NCI-H1694 treated with DMSO at 0.1 percent for 48 hours (cell line): Measurements from ENCODE around the gene DENND1A.

ENCODE experiments used
- DNase-seq: peaks from one replicate; lab custom pipeline; 2025; lab: John Stamatoyannopoulos, UW

The DENND1A gene

DNA sequence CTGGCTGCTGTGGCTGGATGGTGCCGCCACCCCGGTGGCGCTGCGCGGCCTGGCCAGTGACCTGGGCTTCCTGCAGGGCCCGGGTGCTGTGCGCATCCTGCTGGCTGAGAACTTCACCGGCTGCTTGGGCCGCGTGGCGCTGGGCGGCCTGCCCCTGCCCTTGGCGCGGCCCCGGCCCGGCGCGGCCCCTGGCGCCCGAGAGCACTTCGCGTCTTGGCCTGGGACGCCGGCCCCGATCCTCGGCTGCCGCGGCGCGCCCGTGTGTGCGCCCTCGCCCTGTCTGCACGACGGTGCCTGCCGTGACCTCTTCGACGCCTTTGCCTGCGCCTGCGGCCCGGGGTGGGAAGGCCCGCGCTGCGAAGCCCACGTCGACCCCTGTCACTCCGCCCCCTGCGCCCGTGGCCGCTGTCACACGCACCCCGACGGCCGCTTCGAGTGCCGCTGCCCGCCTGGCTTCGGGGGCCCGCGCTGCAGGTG lies 556.4 kb downstream of the DENND1A start:
- no peak for DNase-seq

DNA sequence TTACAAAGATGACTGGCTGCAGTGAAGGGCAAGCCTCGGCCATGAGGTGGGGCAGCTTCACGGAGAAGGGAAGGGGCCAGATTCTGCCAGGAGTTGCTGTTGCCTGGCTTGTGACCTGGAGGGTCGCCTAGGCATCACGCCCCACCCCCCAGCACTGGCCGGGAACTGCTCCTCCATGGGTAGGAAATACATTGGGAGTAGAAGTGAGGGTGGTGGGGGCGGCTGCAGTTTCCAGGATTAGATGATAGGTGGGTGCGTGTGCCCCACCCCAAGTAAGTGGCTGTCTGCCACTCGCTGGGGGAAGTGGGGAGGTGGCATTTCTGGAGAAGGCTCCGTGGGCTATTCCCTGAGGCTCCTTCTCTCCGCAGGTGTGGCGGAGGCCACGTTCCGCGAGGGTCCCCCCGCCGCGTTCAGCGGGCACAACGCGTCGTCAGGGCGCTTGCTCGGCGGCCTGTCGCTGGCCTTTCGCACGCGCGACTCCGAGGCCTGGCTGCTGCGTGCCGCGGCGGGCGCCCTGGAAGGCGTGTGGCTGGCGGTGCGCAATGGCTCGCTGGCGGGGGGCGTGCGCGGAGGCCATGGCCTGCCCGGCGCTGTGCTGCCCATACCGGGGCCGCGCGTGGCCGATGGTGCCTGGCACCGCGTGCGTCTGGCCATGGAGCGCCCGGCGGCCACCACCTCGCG lies 557.0 kb downstream of the DENND1A start:
- DNase-seq: no peak

DNA sequence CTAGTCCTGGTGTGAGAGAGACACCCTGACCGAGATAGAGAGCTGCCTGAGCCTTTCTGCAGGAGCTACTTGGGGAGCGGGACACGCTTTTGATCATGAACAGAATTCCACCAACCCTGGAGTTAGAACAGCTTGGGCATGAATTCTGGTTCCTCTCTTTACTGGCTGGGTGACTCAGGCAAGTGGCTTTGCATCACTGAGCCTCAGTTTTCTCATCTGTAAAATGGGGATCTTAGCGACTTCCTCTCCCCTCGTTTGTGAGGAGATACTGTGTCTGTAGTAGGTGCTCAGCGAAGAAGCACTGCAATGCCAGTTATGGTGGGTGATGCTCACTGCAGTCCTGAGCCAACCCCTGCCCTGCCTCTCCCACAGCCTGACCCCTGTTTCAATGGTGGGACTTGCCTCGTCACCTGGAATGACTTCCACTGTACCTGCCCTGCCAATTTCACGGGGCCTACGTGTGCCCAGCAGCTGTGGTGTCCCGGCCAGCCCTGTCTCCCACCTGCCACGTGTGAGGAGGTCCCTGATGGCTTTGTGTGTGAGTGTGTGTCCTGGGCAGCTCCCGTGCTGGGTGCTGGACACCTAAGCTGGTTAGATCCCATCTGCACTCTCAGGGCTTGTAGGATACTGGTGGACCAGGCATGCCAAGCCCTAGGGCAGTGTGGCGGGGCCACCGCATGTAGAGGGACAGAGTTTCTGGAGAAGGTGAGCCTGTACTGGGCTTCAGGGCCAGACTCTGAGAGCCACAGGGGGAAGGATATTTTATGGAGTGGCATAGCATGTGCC lies 557.9 kb downstream of the DENND1A start:
- DNase-seq: no peak

DNA sequence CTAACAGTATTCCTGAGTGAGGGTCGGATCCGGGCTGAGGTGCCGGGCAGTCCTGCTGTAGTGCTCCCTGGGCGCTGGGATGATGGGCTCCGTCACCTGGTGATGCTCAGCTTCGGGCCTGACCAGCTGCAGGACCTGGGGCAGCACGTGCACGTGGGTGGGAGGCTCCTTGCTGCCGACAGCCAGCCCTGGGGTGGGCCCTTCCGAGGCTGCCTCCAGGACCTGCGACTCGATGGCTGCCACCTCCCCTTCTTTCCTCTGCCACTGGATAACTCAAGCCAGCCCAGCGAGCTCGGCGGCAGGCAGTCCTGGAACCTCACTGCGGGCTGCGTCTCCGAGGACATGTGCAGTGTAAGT lies 558.7 kb downstream of the DENND1A start:
- no peak for DNase-seq

DNA sequence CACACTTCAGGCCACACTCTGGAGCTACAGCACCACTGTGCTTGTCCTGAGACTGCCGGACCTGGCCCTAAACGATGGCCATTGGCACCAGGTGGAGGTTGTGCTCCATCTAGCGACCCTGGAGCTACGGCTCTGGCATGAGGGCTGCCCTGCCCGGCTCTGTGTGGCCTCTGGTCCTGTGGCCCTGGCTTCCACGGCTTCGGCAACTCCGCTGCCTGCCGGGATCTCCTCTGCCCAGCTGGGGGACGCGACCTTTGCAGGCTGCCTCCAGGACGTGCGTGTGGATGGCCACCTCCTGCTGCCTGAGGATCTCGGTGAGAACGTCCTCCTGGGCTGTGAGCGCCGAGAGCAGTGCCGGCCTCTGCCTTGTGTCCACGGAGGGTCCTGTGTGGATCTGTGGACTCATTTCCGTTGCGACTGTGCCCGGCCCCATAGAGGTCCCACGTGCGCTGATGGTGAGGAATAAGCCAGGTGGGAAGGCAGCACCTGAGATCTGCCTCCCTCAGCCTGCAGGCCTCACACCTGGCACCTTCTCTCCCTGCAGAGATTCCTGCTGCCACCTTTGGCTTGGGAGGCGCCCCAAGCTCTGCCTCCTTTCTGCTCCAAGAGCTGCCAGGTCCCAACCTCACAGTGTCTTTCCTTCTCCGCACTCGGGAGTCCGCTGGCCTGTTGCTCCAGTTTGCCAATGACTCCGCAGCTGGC lies 559.2 kb downstream of the DENND1A start:
- DNase-seq: no peak

DNA sequence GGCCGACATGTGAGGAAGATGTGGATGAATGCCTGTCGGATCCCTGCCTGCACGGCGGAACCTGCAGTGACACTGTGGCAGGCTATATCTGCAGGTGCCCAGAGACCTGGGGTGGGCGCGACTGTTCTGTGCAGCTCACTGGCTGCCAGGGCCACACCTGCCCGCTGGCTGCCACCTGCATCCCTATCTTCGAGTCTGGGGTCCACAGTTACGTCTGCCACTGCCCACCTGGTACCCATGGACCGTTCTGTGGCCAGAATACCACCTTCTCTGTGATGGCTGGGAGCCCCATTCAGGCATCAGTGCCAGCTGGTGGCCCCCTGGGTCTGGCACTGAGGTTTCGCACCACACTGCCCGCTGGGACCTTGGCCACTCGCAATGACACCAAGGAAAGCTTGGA lies 559.8 kb downstream of the DENND1A start:
- no peak for DNase-seq

DNA sequence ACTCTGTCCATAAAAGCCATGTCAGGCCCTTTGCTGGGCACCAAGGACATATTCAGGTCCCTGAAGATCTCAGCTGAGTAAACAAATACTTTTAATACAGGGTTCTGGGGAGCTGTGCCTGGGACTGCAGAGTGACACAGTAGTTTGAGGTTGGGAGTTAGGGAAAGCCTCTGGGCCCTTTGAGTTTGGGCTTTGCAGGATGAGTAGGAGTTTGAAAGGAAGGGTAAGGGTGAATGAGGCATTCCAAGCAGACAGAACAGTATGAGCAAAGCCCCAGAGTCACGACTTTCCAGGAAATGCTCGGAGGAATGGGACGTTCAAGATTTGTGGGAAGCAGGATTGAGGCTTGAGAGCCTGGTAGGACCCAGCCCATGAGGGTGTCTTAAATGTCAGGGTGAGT lies 560.6 kb downstream of the DENND1A start:
- no peak for DNase-seq

DNA sequence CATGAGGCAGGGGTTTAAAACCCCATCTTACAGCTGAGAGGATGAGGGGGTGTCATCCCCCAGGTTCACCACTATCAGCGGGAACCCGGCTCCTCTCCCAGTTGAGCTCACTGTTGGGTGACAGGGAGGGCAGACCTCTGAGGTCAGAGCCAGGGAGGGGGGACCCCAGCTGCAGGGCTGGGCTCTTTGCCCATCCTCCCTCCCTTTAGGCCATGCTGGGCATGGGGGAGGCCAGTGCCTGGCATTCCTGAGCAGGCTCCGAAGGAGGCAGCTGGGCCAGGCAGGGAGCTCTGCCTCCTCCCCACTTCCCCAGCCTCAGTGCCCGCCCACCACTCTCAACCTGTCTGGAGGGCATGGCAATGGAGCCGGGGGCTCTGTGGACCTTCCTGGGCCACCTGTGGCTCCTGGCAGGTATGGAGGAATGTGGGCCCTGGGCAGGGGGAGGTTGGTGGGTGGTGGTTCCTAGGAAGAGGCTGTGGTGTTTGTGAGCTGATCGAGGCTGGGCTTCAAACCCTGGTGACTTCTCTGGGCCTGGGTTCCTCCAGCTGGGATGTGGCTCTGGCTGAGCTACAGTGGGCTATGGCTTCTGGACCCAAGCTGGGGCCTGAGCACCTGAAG lies 561.3 kb downstream of the DENND1A start:
- no peak for DNase-seq

DNA sequence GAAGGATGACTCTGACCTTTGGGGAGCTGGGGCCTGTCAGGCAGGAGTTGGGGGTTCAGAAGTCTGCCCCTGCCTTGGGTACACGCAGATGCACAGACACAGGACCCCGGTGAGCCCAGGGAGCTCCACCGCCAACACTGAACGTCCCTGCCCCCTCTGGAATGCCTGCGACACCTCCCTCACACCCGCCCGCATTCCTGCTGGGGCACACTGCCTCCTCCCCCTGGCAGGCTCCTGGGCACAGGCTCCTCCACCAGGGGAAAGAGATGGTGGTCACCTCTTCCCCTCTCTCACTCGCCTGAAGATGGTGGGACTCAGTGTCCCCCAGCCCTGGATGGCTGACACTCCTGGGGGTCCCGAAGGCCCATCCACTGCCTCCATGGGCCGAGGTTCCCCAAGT lies 561.9 kb downstream of the DENND1A start:
- no peak for DNase-seq

DNA sequence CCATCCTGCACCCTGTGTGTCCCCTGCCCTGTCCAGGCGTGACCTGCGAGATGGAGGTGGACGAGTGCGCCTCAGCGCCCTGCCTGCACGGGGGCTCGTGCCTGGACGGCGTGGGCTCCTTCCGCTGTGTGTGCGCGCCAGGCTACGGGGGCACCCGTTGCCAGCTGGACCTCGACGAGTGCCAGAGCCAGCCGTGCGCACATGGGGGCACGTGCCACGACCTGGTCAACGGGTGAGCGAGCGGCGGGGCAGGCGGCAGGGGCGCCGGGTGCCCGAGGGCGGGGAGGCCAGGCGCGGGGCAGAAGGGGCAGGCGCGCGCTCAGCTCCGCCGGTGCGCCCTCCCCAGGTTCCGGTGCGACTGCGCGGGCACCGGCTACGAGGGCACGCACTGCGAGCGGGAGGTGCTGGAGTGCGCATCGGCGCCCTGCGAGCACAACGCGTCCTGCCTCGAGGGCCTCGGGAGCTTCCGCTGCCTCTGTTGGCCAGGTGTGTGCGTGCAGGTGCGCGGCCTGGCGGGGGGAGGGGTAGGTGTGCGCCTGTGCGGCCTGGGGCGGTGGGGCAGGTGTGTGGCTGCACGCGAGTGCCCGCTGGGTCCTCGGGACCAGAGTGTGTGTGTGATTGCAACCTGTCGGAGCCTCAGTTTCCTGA lies 563.9 kb downstream of the DENND1A start:
- DNase-seq: no peak

DNA sequence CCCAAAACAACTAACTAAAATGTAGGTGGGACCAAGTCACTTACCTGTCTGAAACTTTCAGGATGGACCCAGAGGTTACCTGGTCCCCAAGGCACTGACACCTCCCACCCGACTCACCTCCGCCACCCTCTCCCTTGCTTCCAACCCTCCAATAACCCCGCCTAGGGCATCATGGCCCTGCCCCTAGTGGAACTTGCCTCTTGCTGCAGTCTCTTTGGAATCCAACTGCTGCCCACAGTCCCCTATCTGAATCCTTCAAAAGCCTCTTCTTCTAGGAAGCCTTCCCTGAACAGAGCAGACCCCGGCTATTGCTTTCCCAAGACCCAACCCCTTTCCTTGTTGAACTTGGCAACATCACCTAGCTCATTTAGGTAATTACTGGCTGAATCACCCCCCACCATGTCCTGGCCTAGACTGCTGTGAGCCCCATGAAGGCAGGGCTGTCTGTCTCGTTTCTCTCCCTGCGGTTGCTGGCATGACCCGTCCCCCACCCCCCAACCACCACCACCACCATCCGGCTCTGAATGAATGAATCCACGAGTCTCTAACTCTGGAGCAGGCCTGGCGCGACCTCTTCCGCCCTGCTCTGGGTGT lies 564.5 kb downstream of the DENND1A start:
- no peak for DNase-seq

DNA sequence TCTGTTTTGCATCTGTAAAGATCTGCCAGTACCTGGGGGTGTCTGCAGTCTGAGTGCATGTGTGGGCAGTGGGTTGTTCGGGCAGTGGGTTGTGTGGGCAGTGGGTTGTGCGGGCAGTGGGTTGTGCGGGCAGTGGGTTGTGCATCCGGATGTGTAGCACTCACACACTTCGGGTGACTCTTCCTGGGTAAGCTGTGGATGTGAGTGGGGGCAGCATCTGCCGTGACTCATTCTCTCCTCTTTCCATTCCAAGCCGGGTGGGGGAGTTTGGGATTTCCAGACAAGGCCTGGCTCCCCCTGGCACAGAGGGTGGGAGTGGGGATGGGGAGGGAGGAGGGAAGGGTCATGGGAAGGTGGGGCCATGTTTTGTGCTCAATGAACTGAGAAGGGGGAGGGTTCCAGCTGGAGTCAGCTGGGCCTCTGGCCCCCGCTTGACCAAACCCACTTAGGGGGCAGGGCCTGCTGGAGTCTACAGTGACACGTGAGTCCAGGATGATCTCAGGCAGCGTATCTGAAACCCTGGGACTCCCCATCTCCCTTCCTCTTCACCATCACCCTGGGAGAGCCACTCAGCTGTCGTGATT lies 565.6 kb downstream of the DENND1A start:
- no peak for DNase-seq

DNA sequence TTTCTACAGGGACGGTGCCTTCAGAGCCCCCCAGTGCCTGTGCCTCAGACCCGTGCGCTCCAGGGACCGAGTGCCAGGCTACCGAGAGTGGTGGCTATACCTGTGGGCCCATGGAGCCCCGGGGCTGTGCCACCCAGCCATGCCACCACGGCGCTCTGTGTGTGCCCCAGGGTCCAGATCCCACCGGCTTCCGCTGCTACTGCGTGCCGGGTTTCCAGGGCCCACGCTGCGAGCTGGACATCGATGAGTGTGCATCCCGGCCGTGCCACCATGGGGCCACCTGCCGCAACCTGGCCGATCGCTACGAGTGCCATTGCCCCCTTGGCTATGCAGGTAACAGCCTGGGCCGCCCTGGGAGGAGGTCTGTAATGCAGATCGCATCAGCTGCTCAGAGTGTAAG lies 567.1 kb downstream of the DENND1A start:
- no peak for DNase-seq

DNA sequence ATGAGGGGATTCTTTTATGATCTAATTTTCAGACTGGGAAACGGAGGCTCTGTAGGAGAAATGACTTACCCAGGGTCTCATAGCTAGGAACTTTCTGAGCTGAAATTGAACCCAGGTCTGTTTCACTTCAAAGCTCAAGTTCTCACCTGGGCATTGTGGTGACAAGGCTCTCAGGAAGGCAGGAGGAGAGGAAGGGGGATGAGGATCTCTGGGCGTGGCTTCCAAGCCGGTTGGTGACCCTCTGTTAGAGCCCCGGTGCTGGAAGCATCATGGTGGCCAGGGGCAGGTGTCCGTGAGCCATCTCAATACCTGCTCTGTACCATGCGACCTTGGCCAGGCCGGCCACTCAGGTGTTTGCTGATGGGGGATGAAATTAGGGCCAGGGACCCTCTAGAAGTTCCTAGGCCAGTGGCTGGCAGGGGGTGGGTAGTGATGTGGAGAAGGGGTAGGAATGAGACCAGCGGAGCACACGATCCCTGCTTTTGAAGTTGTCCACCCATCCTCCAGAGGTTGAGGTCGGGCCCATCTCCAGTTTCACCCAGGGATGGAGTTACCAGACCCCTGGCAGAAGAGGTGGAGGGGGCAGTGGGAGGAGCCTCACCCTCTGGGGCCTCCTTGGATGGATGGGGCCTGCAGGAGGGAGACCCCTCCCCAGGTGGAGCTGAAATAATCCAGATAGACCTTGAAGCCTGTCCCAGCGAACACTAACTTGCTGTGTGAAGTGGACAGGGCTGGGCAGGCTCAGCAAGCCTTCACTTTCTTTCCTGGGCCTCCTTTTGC lies 568.0 kb downstream of the DENND1A start:
- no peak for DNase-seq

DNA sequence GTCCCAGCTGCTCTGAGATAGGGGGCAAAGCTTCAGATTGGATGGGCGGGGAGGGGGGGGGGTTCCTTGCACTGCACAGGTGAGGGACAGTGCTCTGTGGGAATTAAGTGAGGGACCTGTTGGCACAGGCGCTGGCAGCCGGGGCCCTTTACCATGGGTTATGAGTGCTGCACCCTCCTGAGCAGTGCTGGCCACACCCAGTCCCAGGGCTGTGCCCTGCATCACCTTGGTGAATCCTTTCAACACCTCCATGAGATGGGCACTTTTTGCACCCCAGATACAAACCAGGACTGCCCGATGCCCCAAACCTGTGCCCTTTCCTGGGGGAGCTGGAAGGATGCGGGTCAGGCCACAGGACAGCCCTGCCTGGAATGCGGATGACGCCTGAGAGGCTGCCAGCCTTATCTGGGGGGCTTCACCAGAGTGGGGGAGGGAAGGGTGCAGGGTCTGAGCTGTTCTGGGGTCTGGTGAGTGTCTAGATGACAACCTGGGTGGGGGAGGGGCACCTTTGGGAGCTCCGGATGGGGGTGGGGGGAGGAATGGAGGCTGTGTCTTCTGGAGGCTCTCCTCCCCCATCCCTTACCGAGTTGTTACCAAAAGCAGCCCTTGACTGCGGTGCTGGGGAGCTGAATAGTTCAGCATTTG lies 568.7 kb downstream of the DENND1A start:
- no peak for DNase-seq

DNA sequence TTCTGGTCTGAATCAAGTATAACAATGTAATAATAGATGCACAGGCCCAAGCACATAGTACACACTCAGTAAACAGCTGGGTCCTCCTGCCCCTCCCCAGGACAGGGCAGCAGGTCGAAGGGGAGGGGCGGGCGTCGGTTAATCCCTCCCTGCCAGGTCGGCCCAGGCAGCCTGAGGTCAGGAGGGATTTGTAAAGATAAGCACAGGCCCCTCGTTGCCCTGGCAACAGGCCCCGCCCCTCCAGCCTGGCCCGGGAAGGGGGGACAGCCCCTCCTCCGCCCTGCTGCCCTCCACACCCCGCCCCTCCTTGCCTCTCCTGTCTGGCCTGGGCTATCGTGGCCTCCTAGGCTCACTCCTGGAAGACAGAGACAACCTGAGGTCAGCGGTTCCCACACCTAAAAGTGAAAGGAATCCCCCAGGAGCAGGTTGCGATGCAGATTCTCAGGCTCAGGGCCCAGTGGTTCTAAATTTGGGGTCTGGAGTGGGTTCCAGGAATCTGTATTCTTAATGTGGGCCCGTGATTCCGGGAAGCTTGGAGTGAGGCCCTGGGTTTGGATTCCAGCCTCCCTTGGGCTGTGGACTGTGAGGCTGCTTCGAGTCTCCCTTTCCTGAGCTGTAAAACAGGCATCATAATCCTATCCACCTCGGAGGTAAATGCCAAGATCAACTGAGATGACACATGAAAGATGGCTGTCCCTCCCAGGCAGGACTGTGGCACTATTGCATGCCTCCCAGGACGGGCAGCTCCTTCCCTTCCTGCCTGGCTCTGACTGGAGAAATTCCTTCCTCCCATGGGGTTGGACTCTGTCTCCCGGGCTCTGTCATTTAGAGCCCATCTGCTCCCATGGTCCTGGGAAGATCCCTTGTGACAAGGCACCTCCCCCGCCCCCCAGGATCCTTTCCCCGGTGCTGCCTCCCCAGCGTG lies 569.5 kb downstream of the DENND1A start:
- DNase-seq: no peak

DNA sequence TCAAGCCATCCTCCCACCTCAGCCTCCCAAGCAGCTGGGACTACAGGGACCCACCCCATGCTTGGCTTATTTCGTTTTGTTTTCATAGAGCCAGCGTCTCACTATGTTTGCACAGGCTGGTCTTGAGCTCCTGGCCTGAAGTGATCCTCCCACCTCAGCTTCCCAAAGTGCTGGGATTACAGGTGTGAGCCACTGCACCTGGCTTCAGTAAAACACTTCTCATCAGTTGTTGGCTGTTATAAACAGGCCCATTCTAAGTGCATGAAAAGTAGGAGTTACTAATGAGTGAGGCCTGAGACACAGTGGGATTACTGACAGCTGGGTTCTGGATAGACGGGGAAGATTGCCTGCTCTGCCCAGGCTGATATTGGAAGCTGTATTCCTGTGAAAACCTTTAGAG lies 570.4 kb downstream of the DENND1A start:
- DNase-seq: no peak

DNA sequence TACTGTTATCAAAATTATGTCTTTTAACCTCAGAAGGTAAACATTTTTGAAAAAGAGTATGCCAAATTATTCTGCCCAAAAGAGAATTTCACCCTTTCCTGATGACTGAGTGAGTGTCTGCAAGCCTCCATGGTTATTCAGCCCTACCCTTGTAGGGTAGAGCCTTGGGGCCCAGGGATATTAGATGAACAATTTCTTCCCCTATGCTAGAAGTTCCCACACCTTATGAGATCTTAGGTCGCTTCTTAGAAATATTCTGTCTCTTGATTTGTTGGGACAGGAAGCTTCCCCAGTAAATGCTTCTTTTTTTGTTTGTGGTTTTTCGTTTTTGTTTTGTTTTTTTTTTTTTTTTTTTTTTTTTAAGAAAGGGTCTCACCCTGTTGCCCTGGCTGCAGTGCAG lies 570.8 kb downstream of the DENND1A start:
- DNase-seq: no peak
